AG04449 (cell line): ENCODE results near the gene EPHB2.

ENCODE experiments used
- CTCF ChIA-PET: fragments of 350-600 bp; formaldehyde crosslinking; extraction: SDS; loops from one replicate; lab custom pipeline; 2021; ENCODE audit warnings: antibody characterized with exemption; lab: Yijun Ruan, JAX
- POLR2A ChIA-PET: fragments of 400-600, 350-600 bp; formaldehyde crosslinking; extraction: SDS; loops from one replicate; lab custom pipeline; 2020; ENCODE audit warnings: antibody characterized with exemption, inconsistent platforms; lab: Yijun Ruan, JAX
- DNase-seq: peaks from one replicate; pipeline ENCODE4 v3.0.0-alpha.2; 2010; ENCODE audit warnings: low read depth, low spot score
- H3K4me3 ChIP-seq: 2 replicates; pipeline ENCODE4 v1.5.1; 2011; ENCODE audit warnings: low read depth, mild to moderate bottlenecking, control low read depth, low read length
- CTCF ChIP-seq: IDR thresholded peaks from one replicate; pipeline ENCODE4 v1.5.1; 2011; ENCODE audit warnings: mild to moderate bottlenecking, moderate library complexity, low read length, control low read depth, inconsistent platforms; ENCODE audit not compliant: insufficient read depth; ENCODE audit errors: missing control alignments

Gene EPHB2

GRCh38 chr1:22738522-22738921 lies 27.9 kb downstream of the EPHB2 start:
- DNase-seq = no peak
- ChIA-PET CTCF (interaction anchor here (1.6 kb wide), 1 partner anchor 34 kb away, joined by 6 read pairs; no protein-coding TSS in a partner anchor), POLR2A (no interaction called here)
- no peak overlapping the region for H3K4me3 ChIP-seq
- TF ChIP-seq CTCF = no peak

- no peak for TF ChIP-seq CTCF
- ChIA-PET CTCF (interaction anchor here (1.6 kb wide), 1 partner anchor 35 kb away, joined by 6 read pairs; no protein-coding TSS in a partner anchor), POLR2A (no interaction called here)
- peak; percentile 67 for DNase-seq
- H3K4me3 ChIP-seq = no peak overlapping the region
Measured at GRCh38 chr1:22739648-22740385, 29.2 kb downstream of the EPHB2 start.

GRCh38 chr1:22741118-22741517 lies 30.5 kb downstream of the EPHB2 start:
- ChIA-PET POLR2A (no interaction called here), CTCF (no interaction called here)
- no peak for DNase-seq
- no peak overlapping the region for H3K4me3 ChIP-seq
- no peak for TF ChIP-seq CTCF

GRCh38 chr1:22745669-22746585 lies 35.3 kb downstream of the EPHB2 start:
- ChIA-PET CTCF (interaction anchor here (1.0 to 2.9 kb wide), 3 partner anchors 8 to 116 kb away, joined by 3 to 14 read pairs (median 4); no protein-coding TSS in a partner anchor), POLR2A (no interaction called here)
- no peak for TF ChIP-seq CTCF
- no peak overlapping the region for H3K4me3 ChIP-seq
- DNase-seq = no peak

GRCh38 chr1:22747021-22747734 lies 36.5 kb downstream of the EPHB2 start:
- H3K4me3 ChIP-seq = no peak overlapping the region
- ChIA-PET POLR2A (interaction anchor here (1.1 kb wide), 1 partner anchor 62 kb away, joined by 3 read pairs; no protein-coding TSS in a partner anchor), CTCF (interaction anchor here (1.7 to 1.9 kb wide), 2 partner anchors 14 to 43 kb away, joined by 5 to 11 read pairs; no protein-coding TSS in a partner anchor)
- TF ChIP-seq CTCF = no peak
- no peak for DNase-seq
